GM10266 (cell line): ENCODE data around the gene CFAP45.

Experiments
- DNase-seq: peaks from one replicate; pipeline ENCODE4 v3.0.0; 2012; ENCODE audit errors: extremely low spot score
- CTCF ChIP-seq: IDR thresholded peaks from 2 replicates; pipeline ENCODE4 v1.5.1; 2012; ENCODE audit warnings: mild to moderate bottlenecking, low read depth; ENCODE audit not compliant: control insufficient read depth, insufficient read depth; ENCODE audit errors: missing control alignments

The CFAP45 gene

DNA sequence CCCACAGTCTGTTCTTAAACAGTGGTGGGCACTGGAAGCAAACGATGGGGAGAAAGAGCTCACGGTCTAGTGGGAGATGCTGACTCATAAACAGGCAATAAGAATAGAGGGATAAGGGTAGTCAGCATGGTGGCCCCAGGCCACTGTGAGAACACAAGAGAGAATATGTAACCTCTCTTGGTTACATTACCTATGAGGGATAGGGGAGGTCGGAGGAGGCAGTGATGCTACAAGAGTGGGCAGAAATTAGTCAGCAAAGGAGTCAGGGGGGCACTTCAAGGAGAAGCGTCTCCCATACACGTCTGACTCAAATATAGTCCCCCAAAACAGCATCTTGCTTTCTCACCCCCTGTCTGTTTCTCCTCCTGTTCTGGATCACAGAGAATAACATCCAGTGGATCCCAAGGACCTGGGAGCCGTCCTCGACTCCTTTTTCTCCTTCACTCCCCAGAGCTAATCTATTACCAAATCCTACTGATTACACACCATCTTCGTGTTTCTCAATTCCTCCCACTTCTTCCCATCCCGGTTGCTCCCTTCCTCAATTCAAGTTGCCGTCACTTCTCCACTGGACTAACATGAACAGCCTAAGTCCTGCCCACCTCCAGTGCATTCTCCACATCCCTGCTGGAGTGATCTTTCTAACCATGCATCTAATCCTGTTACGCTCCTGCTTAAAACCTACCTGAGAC lies 71.2 kb downstream of the CFAP45 start:
- no peak for DNase-seq
- TF ChIP-seq CTCF: no peak

DNA sequence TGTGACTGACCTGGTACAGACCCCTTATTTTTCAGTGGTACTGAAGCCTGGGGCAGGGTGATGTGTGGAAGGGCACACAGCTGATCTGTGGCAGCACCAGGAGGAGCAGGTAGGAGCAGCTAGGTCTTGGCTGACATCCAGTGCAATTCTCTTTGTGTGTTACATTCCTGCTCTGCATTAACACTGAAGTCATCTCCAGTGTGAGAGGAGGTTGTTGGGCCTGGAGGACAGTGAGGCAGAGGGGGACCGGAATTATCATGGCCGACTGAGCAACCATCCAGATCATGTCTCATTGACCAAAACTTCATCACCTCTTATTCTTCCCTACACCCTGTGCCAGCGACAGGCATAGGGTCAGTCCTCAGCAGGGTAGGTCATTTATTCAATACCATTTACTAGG lies 71.8 kb downstream of the CFAP45 start:
- DNase-seq: no peak
- TF ChIP-seq CTCF: no peak

- TF ChIP-seq CTCF: no peak
- DNase-seq: no peak
These were observed 72.4 kb downstream of the CFAP45 start for GRCh38 chr1:159827549-159827948.

GRCh38 chr1:159827102-159827490 lies 72.9 kb downstream of the CFAP45 start:
- DNase-seq: no peak
- TF ChIP-seq CTCF: no peak

DNA sequence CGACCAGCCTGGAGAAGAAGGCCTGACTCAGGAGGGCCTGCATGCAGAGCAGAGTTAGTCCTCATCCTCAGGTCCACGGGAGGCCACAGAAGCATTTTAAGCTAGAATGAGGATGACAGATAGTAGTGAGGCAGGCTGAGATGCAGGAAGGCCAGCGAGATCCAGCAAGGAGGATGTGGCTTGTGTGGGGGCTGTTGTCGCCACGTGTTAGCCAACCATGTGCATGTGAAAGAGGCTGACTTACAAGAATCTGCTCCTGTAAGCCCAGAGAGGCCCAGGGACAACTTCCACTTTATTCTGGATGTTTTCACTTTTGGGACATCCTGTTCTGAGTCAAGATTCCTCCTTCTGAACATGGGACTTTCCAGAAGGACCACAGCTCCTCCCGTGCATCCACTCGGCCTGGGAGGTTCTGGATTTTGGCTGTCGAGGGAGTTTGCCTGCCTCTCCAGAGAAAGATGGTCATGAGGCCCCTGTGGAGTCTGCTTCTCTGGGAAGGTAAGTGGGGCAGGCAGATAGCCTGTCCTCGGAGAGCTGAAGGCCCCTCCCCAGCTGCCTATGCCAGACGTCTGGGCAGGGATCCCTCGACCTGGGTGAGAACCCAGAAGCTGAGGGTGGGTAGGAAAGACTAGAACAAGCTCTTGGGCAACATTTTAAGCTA lies 73.4 kb downstream of the CFAP45 start, which contains the start of gene SLAMF8:
SLAMF8 (plus strand) TSS at position 433 of the 661 bp plus-strand sequence; CDS start at position 459, 26 bp downstream.
- TF ChIP-seq CTCF: no peak
- peak; percentile 32 for DNase-seq

DNA sequence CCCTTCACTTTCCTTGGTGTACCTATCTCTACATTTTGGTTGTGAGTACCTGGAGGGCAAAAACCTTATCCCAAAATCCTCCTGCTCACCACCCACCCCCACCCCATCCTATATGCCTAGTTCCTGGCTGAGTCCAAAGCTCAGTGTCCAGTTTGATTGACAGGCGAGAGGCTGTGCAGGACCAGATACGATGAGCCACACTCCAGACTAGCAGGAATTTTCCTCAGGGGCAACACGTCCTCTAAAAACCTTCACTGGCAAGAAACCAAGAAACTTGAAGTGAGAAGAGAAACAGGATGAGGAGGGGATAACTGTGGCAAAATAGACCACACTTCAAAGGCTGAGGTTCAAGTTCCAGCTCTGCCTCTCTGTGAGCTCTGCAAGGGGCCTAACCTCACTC lies 74.4 kb downstream of the CFAP45 start:
- no peak for TF ChIP-seq CTCF
- DNase-seq: no peak

DNA sequence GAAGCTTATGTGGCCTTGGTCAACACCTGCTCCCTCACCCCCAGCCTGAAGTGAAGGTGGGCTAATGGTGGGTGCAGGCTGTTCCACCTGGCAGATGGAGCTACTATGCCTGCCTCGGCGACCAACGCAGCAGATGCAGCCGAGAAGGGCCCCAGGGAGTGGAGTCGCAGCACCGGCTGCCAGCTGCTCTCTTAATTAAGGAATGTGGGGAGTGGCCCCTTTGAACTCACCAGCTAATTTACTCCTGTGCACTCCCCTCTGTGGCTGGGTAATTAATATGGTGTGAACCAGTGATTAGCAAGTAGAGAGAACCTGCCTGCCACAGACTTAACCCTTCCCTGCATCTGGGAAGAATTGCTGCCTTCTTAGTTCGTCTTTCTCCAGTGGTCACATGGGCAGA lies 76.6 kb downstream of the CFAP45 start:
- no peak for DNase-seq
- no peak for TF ChIP-seq CTCF
